Astrocyte (in vitro differentiated cells and primary cell): Measurements from ENCODE around the gene ARID3C. TPM values are rescaled to one million over a fixed set of nuclear protein-coding genes. Genes with fewer than 3 reads are reported as not detected.

Experiments used
- DNase-seq: peaks from one replicate; pipeline ENCODE4 v3.0.0-alpha.2; 2010; ENCODE audit warnings: low read depth
- FAIRE-seq: peaks from 2 replicates; lab custom pipeline; 2011; peaks lifted over from hg19 to GRCh38; lab: Jason Lieb, UNC
- H2AFZ ChIP-seq: 2 replicates; pipeline ENCODE4 v1.6.0; 2012; ENCODE audit warnings: low read depth, low read length, inconsistent platforms
- H3K27ac ChIP-seq: 2 replicates; pipeline ENCODE4 v1.5.1; 2011; ENCODE audit warnings: low read depth, low read length, inconsistent platforms
- H3K27me3 ChIP-seq: 2 replicates; pipeline ENCODE4 v1.6.0; 2011; ENCODE audit warnings: low read length, inconsistent platforms; ENCODE audit not compliant: insufficient read depth
- H3K36me3 ChIP-seq: 2 replicates; pipeline ENCODE4 v1.5.1; 2011; ENCODE audit warnings: low read length, inconsistent platforms; ENCODE audit not compliant: insufficient read depth
- H3K4me1 ChIP-seq: 2 replicates; pipeline ENCODE4 v1.5.1; 2011; ENCODE audit warnings: low read length, inconsistent platforms; ENCODE audit not compliant: insufficient read depth
- H3K4me2 ChIP-seq: 2 replicates; pipeline ENCODE4 v1.6.0; 2012; ENCODE audit warnings: low read length, inconsistent platforms
- H3K4me3 ChIP-seq: 2 replicates; pipeline ENCODE4 v1.5.1; 2011; ENCODE audit warnings: low read depth, mild to moderate bottlenecking, low read length, inconsistent platforms; ENCODE audit not compliant: insufficient read depth
- H3K79me2 ChIP-seq: 2 replicates; pipeline ENCODE4 v1.6.0; 2012; ENCODE audit warnings: mild to moderate bottlenecking, low read length, inconsistent platforms; ENCODE audit not compliant: insufficient read depth
- H3K9ac ChIP-seq: 2 replicates; pipeline ENCODE4 v1.6.0; 2012; ENCODE audit warnings: mild to moderate bottlenecking, low read length, inconsistent platforms
- H3K9me3 ChIP-seq: 2 replicates; pipeline ENCODE4 v1.5.1; 2012; ENCODE audit warnings: low read depth, mild to moderate bottlenecking, low read length, inconsistent platforms; ENCODE audit not compliant: insufficient read depth
- H4K20me1 ChIP-seq: 2 replicates; pipeline ENCODE4 v1.6.0; 2012; ENCODE audit warnings: low read length, inconsistent platforms; ENCODE audit not compliant: insufficient read depth
- H3K27ac Mint-ChIP-seq: one replicate; pipeline ENCODE4 v1.8.0; 2021; ENCODE audit warnings: mild to moderate bottlenecking, mixed read lengths; ENCODE audit not compliant: unreplicated experiment
- H3K27me3 Mint-ChIP-seq: one replicate; pipeline ENCODE4 v1.8.0; 2021; ENCODE audit warnings: low read depth, mixed read lengths; ENCODE audit not compliant: unreplicated experiment
- H3K36me3 Mint-ChIP-seq: one replicate; pipeline ENCODE4 v1.8.0; 2021; ENCODE audit warnings: low read depth, mixed read lengths; ENCODE audit not compliant: unreplicated experiment
- H3K4me1 Mint-ChIP-seq: one replicate; pipeline ENCODE4 v1.8.0; 2021; ENCODE audit warnings: low read depth, mixed read lengths; ENCODE audit not compliant: unreplicated experiment
- H3K4me3 Mint-ChIP-seq: one replicate; pipeline ENCODE4 v1.8.0; 2021; ENCODE audit warnings: mild to moderate bottlenecking, moderate library complexity, mixed read lengths; ENCODE audit not compliant: unreplicated experiment
- H3K9me3 Mint-ChIP-seq: one replicate; pipeline ENCODE4 v1.8.0; 2021; ENCODE audit warnings: mild to moderate bottlenecking, mixed read lengths; ENCODE audit not compliant: unreplicated experiment
- CTCF ChIP-seq: IDR thresholded peaks from 2 replicates; pipeline ENCODE4 v1.5.1; 2011; ENCODE audit warnings: low read depth, mild to moderate bottlenecking, inconsistent platforms, low read length, moderate library complexity; ENCODE audit not compliant: insufficient read depth
- EZH2 ChIP-seq: IDR thresholded peaks from 2 replicates; pipeline ENCODE4 v1.6.1; 2012; ENCODE audit warnings: mild to moderate bottlenecking, low read length, inconsistent platforms; ENCODE audit not compliant: insufficient read depth
- total RNA-seq: library from RNA; stranded (reverse); gene quantifications from 2 replicates; pipeline ENCODE4 v1.2.1, GENCODE V29; 2021

Gene ARID3C
- total RNA-seq, 1 donor from 2014 or later = 0.16 TPM

GRCh38 chr9:34662526-34663302 lies 33.8 kb upstream of the ARID3C start, which contains the start of gene CCL27:
Gene CCL27 (minus strand): TSS chr9:34662657. CDS start chr9:34662633, 24 bp downstream.
- no peaks in the 10 kb centered on the region for H3K36me3 ChIP-seq
- Mint-ChIP-seq H3K4me1 (peaks cover 2% of the 10 kb centered on the region), H3K9me3 (no peaks in the 10 kb centered on the region), H3K36me3 (peaks cover 15% of the 10 kb centered on the region), H3K4me3 (peak within 1 kb of the TSS; percentile 34), H3K27me3 (no peaks in the 10 kb centered on the region), H3K27ac (peak within 1 kb of the TSS; percentile 11)
- H3K79me2 ChIP-seq = peaks cover 14% of the 10 kb centered on the region
- H3K9ac ChIP-seq = no peak within 1 kb of the TSS
- peaks cover 12% of the 10 kb centered on the region for H3K4me1 ChIP-seq
- FAIRE-seq (no peak), DNase-seq (no peak)
- TF ChIP-seq CTCF (no peak), EZH2 (no peak)
- no peak within 1 kb of the TSS for H3K4me3 ChIP-seq
- peaks cover 6% of the 10 kb centered on the region for H4K20me1 ChIP-seq
- H3K27me3 ChIP-seq = no peaks in the 10 kb centered on the region
- no peak within 1 kb of the TSS for H3K4me2 ChIP-seq
- no peaks in the 10 kb centered on the region for H3K9me3 ChIP-seq
- no peak within 1 kb of the TSS for H2AFZ ChIP-seq
- no peak within 1 kb of the TSS for H3K27ac ChIP-seq

GRCh38 chr9:34659592-34660253 lies 30.9 kb upstream of the ARID3C start:
- Histone ChIP-seq H3K79me2 (no peaks in the 10 kb centered on the region), H3K27ac (no peak overlapping the region), H3K9ac (no peak overlapping the region), H2AFZ (no peak overlapping the region), H3K4me3 (no peak overlapping the region), H3K4me2 (no peak overlapping the region), H3K9me3 (no peaks in the 10 kb centered on the region), H3K4me1 (peaks cover 4% of the 10 kb centered on the region), H4K20me1 (no peaks in the 10 kb centered on the region), H3K36me3 (no peaks in the 10 kb centered on the region), H3K27me3 (no peaks in the 10 kb centered on the region)
- FAIRE-seq (no peak), DNase-seq (no peak)
- H3K4me1 Mint-ChIP-seq = peaks cover 2% of the 10 kb centered on the region
- TF ChIP-seq CTCF = no peak
- TF ChIP-seq EZH2 = no peak
- peaks cover 20% of the 10 kb centered on the region for H3K36me3 Mint-ChIP-seq
- peaks cover 5% of the 10 kb centered on the region for H3K27me3 Mint-ChIP-seq
- H3K9me3 Mint-ChIP-seq = no peaks in the 10 kb centered on the region
- H3K27ac Mint-ChIP-seq = no peak overlapping the region
- no peak overlapping the region for H3K4me3 Mint-ChIP-seq
